Trophoblast cell (in vitro differentiated cells and primary cell): ENCODE data around the gene PTMS. TPM values are rescaled to one million over a fixed set of nuclear protein-coding genes. Genes with fewer than 3 reads are reported as not detected.

Experiments
- DNase-seq, 2 donors: peaks; one replicate each; pipeline ENCODE4 v3.0.0-alpha.2; 2016
- H2AFZ ChIP-seq: 2 replicates; pipeline ENCODE4 v1.6.1; 2013; ENCODE audit warnings: low read length, moderate library complexity, mild to moderate bottlenecking; ENCODE audit not compliant: insufficient read depth, poor library complexity
- H2AK5ac ChIP-seq: 2 replicates; pipeline ENCODE4 v1.6.1; 2013; ENCODE audit warnings: mild to moderate bottlenecking, low read length
- H2BK120ac ChIP-seq: 2 replicates; pipeline ENCODE4 v1.6.1; 2013; ENCODE audit warnings: low read length, mild to moderate bottlenecking, moderate library complexity; ENCODE audit not compliant: insufficient read depth, poor library complexity
- H2BK12ac ChIP-seq: 2 replicates; pipeline ENCODE4 v1.6.1; 2013; ENCODE audit warnings: mild to moderate bottlenecking, low read length, moderate library complexity
- H2BK5ac ChIP-seq: 2 replicates; pipeline ENCODE4 v1.6.1; 2013; ENCODE audit warnings: low read length, low read depth, moderate library complexity, mild to moderate bottlenecking; ENCODE audit not compliant: poor library complexity
- H3K14ac ChIP-seq: 2 replicates; pipeline ENCODE4 v1.6.1; 2013; ENCODE audit warnings: mild to moderate bottlenecking, low read length
- H3K18ac ChIP-seq: 2 replicates; pipeline ENCODE4 v1.6.1; 2013; ENCODE audit warnings: mild to moderate bottlenecking, low read length
- H3K23ac ChIP-seq: 2 replicates; pipeline ENCODE4 v1.6.1; 2013; ENCODE audit warnings: low read length
- H3K27ac ChIP-seq: 2 replicates; pipeline ENCODE4 v1.5.1; 2013; ENCODE audit warnings: low read depth, mild to moderate bottlenecking, inconsistent platforms, low read length, moderate library complexity
- H3K27me3 ChIP-seq: 2 replicates; pipeline ENCODE4 v1.6.1; 2013; ENCODE audit warnings: inconsistent platforms, mild to moderate bottlenecking, low read length, moderate library complexity; ENCODE audit not compliant: insufficient read depth
- H3K36me3 ChIP-seq, 2 experiments: 1 replicate in 1 of 2; 2 replicates in 1 of 2; pipeline ENCODE4 v1.6.1; 2013; ENCODE audit warnings: low read length in 2 of 2, mild to moderate bottlenecking in 2 of 2, moderate library complexity in 1 of 2; ENCODE audit not compliant: insufficient read depth in 2 of 2, control insufficient read depth in 1 of 2
- H3K4ac ChIP-seq: 2 replicates; pipeline ENCODE4 v1.6.1; 2013; ENCODE audit warnings: low read depth, mild to moderate bottlenecking, low read length, moderate library complexity
- H3K4me1 ChIP-seq, 2 experiments: 1 replicate in 1 of 2; 2 replicates in 1 of 2; pipeline ENCODE4 v1.6.1; 2013; ENCODE audit warnings: low read length in 2 of 2, mild to moderate bottlenecking in 2 of 2, moderate library complexity in 1 of 2; ENCODE audit not compliant: insufficient read depth in 2 of 2, control insufficient read depth in 1 of 2
- H3K4me2 ChIP-seq: 2 replicates; pipeline ENCODE4 v1.6.1; 2013; ENCODE audit warnings: inconsistent platforms, mild to moderate bottlenecking, low read length, moderate library complexity
- H3K4me3 ChIP-seq: 2 replicates; pipeline ENCODE4 v1.5.1; 2013; ENCODE audit warnings: mild to moderate bottlenecking, low read depth, low read length, inconsistent platforms
- H3K79me1 ChIP-seq: one replicate; pipeline ENCODE4 v1.6.1; 2013; ENCODE audit warnings: low read length
- H3K79me2 ChIP-seq: 2 replicates; pipeline ENCODE4 v1.6.1; 2013; ENCODE audit warnings: low read length, mild to moderate bottlenecking; ENCODE audit not compliant: control insufficient read depth, insufficient read depth, poor library complexity
- H3K9ac ChIP-seq: 2 replicates; pipeline ENCODE4 v1.6.1; 2013; ENCODE audit warnings: mild to moderate bottlenecking, low read length
- H3K9me3 ChIP-seq: 2 replicates; pipeline ENCODE4 v1.6.1; 2013; ENCODE audit warnings: low read depth, mild to moderate bottlenecking, control low read depth, inconsistent platforms, low read length; ENCODE audit not compliant: insufficient read depth
- H4K12ac ChIP-seq: 2 replicates; pipeline ENCODE4 v1.6.1; 2013; ENCODE audit warnings: low read depth, mild to moderate bottlenecking, low read length, moderate library complexity
- H4K8ac ChIP-seq: 2 replicates; pipeline ENCODE4 v1.6.1; 2013; ENCODE audit warnings: low read depth, mild to moderate bottlenecking, low read length, moderate library complexity
- H4K91ac ChIP-seq: one replicate; pipeline ENCODE4 v1.6.1; 2013; ENCODE audit warnings: low read depth, mild to moderate bottlenecking, low read length, moderate library complexity
- WGBS: extraction: QIAGEN DNeasy Blood & Tissue Kit; methylation state at CpG from one replicate; pipeline ENCODE4 v1.1.7; 2013; ENCODE audit warnings: missing lambda C conversion rate; ENCODE audit not compliant: insufficient read length, insufficient coverage; ENCODE audit errors: extremely low coverage; 5-methylcytosine and 5-hydroxymethylcytosine counted together
- polyA plus RNA-seq: library from polyadenylated mRNA; stranded (reverse); fragments of 200-250 nt; gene quantifications from 2 replicates; pipeline ENCODE4 v1.2.3, GENCODE V29; 2013

PTMS gene
- 441 and 482 TPM in 2 replicates for polyA plus RNA-seq

GRCh38 chr12:6765634-6766581, at the start of gene PTMS:
Gene PTMS, plus strand, starts transcription at chr12:6766363. Its CDS starts 343 bp downstream, at chr12:6766706.
- peak within 1 kb of the TSS; percentile 76 for H3K4ac ChIP-seq
- peaks cover 17 to 18% of the 10 kb centered on the region in 2 experiments for H3K36me3 ChIP-seq
- peak; percentile 39 to 59 for DNase-seq
- H3K79me2 ChIP-seq, result peaks cover 18% of the 10 kb centered on the region
- H3K27ac ChIP-seq, result peak within 1 kb of the TSS; percentile 85
- peak within 1 kb of the TSS; percentile 54 for H2AFZ ChIP-seq
- H4K91ac ChIP-seq, result peak within 1 kb of the TSS; percentile 91
- peak within 1 kb of the TSS; percentile 58 for H2BK12ac ChIP-seq
- peak within 1 kb of the TSS; percentile 89 for H2AK5ac ChIP-seq
- peak within 1 kb of the TSS; percentile 92 for H3K4me3 ChIP-seq
- peaks cover 30% of the 10 kb centered on the region for H3K79me1 ChIP-seq
- peak within 1 kb of the TSS; percentile 90 for H3K14ac ChIP-seq
- no CpG with 5 or more reads among the region's 63 CpGs for WGBS
- no peaks in the 10 kb centered on the region for H3K9me3 ChIP-seq
- H3K23ac ChIP-seq, result no peak within 1 kb of the TSS
- H3K4me1 ChIP-seq, result peaks cover 23 to 32% of the 10 kb centered on the region in 2 experiments
- peak within 1 kb of the TSS; percentile 63 for H4K8ac ChIP-seq
- peak within 1 kb of the TSS; percentile 83 for H3K9ac ChIP-seq
- no peaks in the 10 kb centered on the region for H3K27me3 ChIP-seq
- H3K4me2 ChIP-seq, result peak within 1 kb of the TSS; percentile 91
- H4K12ac ChIP-seq, result peak within 1 kb of the TSS; percentile 43
- peak within 1 kb of the TSS; percentile 92 for H3K18ac ChIP-seq
- H2BK5ac ChIP-seq, result peak within 1 kb of the TSS; percentile 63
- H2BK120ac ChIP-seq, result peak within 1 kb of the TSS; percentile 95

- H2BK12ac ChIP-seq, result no peak overlapping the region
- H3K36me3 ChIP-seq, result no peaks in the 10 kb centered on the region
- H3K23ac ChIP-seq, result no peak overlapping the region
- H2BK5ac ChIP-seq, result no peak overlapping the region
- DNase-seq, result no peak
- no peaks in the 10 kb centered on the region for H3K79me1 ChIP-seq
- no peak overlapping the region for H3K14ac ChIP-seq
- no peak overlapping the region for H4K91ac ChIP-seq
- WGBS, result no CpG with 5 or more reads among the region's 10 CpGs
- no peak overlapping the region for H3K4ac ChIP-seq
- no peaks in the 10 kb centered on the region for H3K4me1 ChIP-seq
- H3K27ac ChIP-seq, result no peak overlapping the region
- H3K9ac ChIP-seq, result peak overlapping the region; percentile 22
- H3K4me3 ChIP-seq, result no peak overlapping the region
- H2BK120ac ChIP-seq, result no peak overlapping the region
- no peaks in the 10 kb centered on the region for H3K27me3 ChIP-seq
- no peak overlapping the region for H4K8ac ChIP-seq
- no peaks in the 10 kb centered on the region for H3K79me2 ChIP-seq
- H3K4me2 ChIP-seq, result no peak overlapping the region
- H2AFZ ChIP-seq, result no peak overlapping the region
- H2AK5ac ChIP-seq, result no peak overlapping the region
- no peak overlapping the region for H3K18ac ChIP-seq
- peaks cover 2% of the 10 kb centered on the region for H3K9me3 ChIP-seq
- H4K12ac ChIP-seq, result no peak overlapping the region
Measured at GRCh38 chr12:6716874-6717437, 49.2 kb upstream of the PTMS start.

- no peak overlapping the region for H4K8ac ChIP-seq
- H2AK5ac ChIP-seq, result no peak overlapping the region
- no peak overlapping the region for H3K23ac ChIP-seq
Measured at GRCh38 chr12:6722863-6723262, 43.3 kb upstream of the PTMS start.

GRCh38 chr12:6723607-6724408, 42.4 kb upstream of the PTMS start, which contains the start of gene COPS7A:
Gene COPS7A, plus strand, starts transcription at chr12:6724046. Its CDS starts 611 bp downstream, at chr12:6724657.
- peak within 1 kb of the TSS; percentile 76 for H4K91ac ChIP-seq
- peak within 1 kb of the TSS; percentile 100 for H2AFZ ChIP-seq
- H3K27me3 ChIP-seq, result no peaks in the 10 kb centered on the region
- H3K4me1 ChIP-seq, result peaks cover 4 to 5% of the 10 kb centered on the region in 2 experiments
- peaks cover 9% of the 10 kb centered on the region for H3K79me1 ChIP-seq
- peak within 1 kb of the TSS; percentile 66 for H3K9ac ChIP-seq
- H4K12ac ChIP-seq, result peak within 1 kb of the TSS; percentile 95
- DNase-seq, result peak; percentile 99
- H2BK12ac ChIP-seq, result peak within 1 kb of the TSS; percentile 1
- peak within 1 kb of the TSS; percentile 83 for H3K4ac ChIP-seq
- H3K4me3 ChIP-seq, result peak within 1 kb of the TSS; percentile 71
- peaks cover 2 to 10% of the 10 kb centered on the region in 2 experiments for H3K36me3 ChIP-seq
- no peak within 1 kb of the TSS for H3K23ac ChIP-seq
- H3K14ac ChIP-seq, result peak within 1 kb of the TSS; percentile 63
- WGBS, result no CpG with 5 or more reads among the region's 49 CpGs
- H3K18ac ChIP-seq, result peak within 1 kb of the TSS; percentile 81
- peaks cover 4% of the 10 kb centered on the region for H3K79me2 ChIP-seq
- H3K27ac ChIP-seq, result peak within 1 kb of the TSS; percentile 78
- H2BK120ac ChIP-seq, result no peak within 1 kb of the TSS
- H2AK5ac ChIP-seq, result peak within 1 kb of the TSS; percentile 67
- H3K9me3 ChIP-seq, result peaks cover 2% of the 10 kb centered on the region
- H4K8ac ChIP-seq, result peak within 1 kb of the TSS; percentile 100
- peak within 1 kb of the TSS; percentile 75 for H3K4me2 ChIP-seq
- no peak within 1 kb of the TSS for H2BK5ac ChIP-seq

More at GRCh38 chr12:6722863-6723262, 43.3 kb upstream of the PTMS start:
- Histone ChIP-seq H2BK120ac (no peak overlapping the region), H2BK12ac (no peak overlapping the region), H3K36me3 (peaks cover 0 to 3% of the 10 kb centered on the region in 2 experiments), H4K91ac (no peak overlapping the region), H3K9ac (no peak overlapping the region), H3K4ac (no peak overlapping the region), H3K18ac (no peak overlapping the region), H2AFZ (no peak overlapping the region), H3K4me1 (peaks cover 4 to 5% of the 10 kb centered on the region in 2 experiments), H3K9me3 (peaks cover 2% of the 10 kb centered on the region), H3K27ac (no peak overlapping the region), H3K4me3 (no peak overlapping the region), H3K79me1 (peaks cover 9% of the 10 kb centered on the region), H3K27me3 (no peaks in the 10 kb centered on the region), H3K14ac (no peak overlapping the region), H3K79me2 (peaks cover 4% of the 10 kb centered on the region), H4K12ac (no peak overlapping the region), H2BK5ac (no peak overlapping the region), H3K4me2 (no peak overlapping the region)
- no CpG with 5 or more reads among the region's 3 CpGs for WGBS
- DNase-seq, result no peak
